NB4 (cell line): ENCODE measurements around the gene HOXB6.

Source experiments
- CTCF ChIP-seq: IDR thresholded peaks from one replicate; pipeline ENCODE4 v1.5.1; 2012; ENCODE audit warnings: low read depth, low read length
- MAX ChIP-seq: IDR thresholded peaks from 2 replicates; pipeline ENCODE4 v1.6.1; 2011; ENCODE audit warnings: low read depth, low read length

- TF ChIP-seq CTCF: no peak
- TF ChIP-seq MAX: no peak
These were observed 29.7 kb downstream of the HOXB6 start for GRCh38 chr17:48575066-48575582.
